Psoas muscle (tissue), 8 donors: Measurements from ENCODE around the gene OR6B1. TPM values are rescaled to one million over a fixed set of nuclear protein-coding genes. Genes with fewer than 3 reads are reported as not detected.

ENCODE experiments used
- ATAC-seq, 4 donors: fragments of 200-7000 bp; cut with Tn5 transposase; one replicate each; pipeline ENCODE4 v1.9.1; 2020; ENCODE audit warnings: moderate library complexity in 3 of 4, mild to moderate bottlenecking in 2 of 4
- DNase-seq, 2 donors: peaks; one replicate each; pipeline ENCODE4 v3.0.0-alpha.2; 2020
- H3K27ac ChIP-seq: fragments of 200-600 bp; one replicate; pipeline ENCODE4 v1.8.0; 2022
- H3K27me3 ChIP-seq, 3 donors: fragments of 200-600 bp in 1 of 3; one replicate each; pipeline versions ENCODE4 v1.6.1 to v1.8.0; 2013 to 2022; ENCODE audit warnings: low read length in 2 of 3, mild to moderate bottlenecking in 2 of 3, moderate library complexity in 1 of 3; ENCODE audit not compliant: insufficient read depth in 3 of 3
- H3K36me3 ChIP-seq, 2 donors: fragments of 200-600 bp in 1 of 2; one replicate each; pipeline versions ENCODE4 v1.6.1 to v1.8.0; 2013 to 2022; ENCODE audit warnings: low read depth in 1 of 2, mild to moderate bottlenecking in 1 of 2, moderate library complexity in 1 of 2; ENCODE audit not compliant: insufficient read depth in 1 of 2
- H3K4me1 ChIP-seq: fragments of 200-600 bp; one replicate; pipeline ENCODE4 v1.8.0; 2022
- H3K4me3 ChIP-seq: fragments of 200-600 bp; one replicate; pipeline ENCODE4 v1.8.0; 2022; ENCODE audit warnings: mild to moderate bottlenecking
- H3K9me3 ChIP-seq: fragments of 200-600 bp; one replicate; pipeline ENCODE4 v1.8.0; 2022
- CTCF ChIP-seq: fragments of 200-600 bp; IDR thresholded peaks from one replicate; pipeline ENCODE4 v1.8.0; 2022; ENCODE audit warnings: antibody characterized with exemption
- WGBS, 3 donors: extraction: QIAGEN DNeasy Blood & Tissue Kit; methylation state at CpG; one replicate each; pipeline versions ENCODE4 v1.1.6 to v1.1.7; 2013; 5-methylcytosine and 5-hydroxymethylcytosine counted together
- intact Hi-C, 2 donors: fragments of 100-400 bp; cut with DNase I; formaldehyde crosslinking; loops; one replicate each; pipeline versions ENCODE4 v1.11.0 to v1.14.2; 2022
- long read RNA-seq, 2 donors: library from polyadenylated mRNA; unstranded; transcript quantifications; one replicate each; pipeline ENCODE4 v2.0.0, GENCODE V29; 2021
- polyA plus RNA-seq, 3 donors: library from polyadenylated mRNA; stranded (reverse); fragments of 200-250 nt; gene quantifications; one replicate each; pipeline ENCODE4 v1.2.3, GENCODE V29; 2013
- total RNA-seq, 4 donors: library from RNA; stranded (reverse); fragmentation: NEBNext Ultra II Directional in 2 of 4; extraction: Animal tissue kit (Norgen Biotek cat#: 25700) in 2 of 4; gene quantifications; one replicate each; pipeline versions ENCODE4 v1.2.1 to v1.2.4, GENCODE V29; 2021 to 2023
- donor health status: healthy with polysubstance abuse.
- donor health status: DM: no; HTN: no; CAD: no; lungs with moderate emphysema.
- donor health status: Bipolar disorder and iron deficiency.
- donor health status: healthy.
- donor health status: DM: yes; HTN: yes; CAD: no.
- donor health status: DM: no; HTN: no; CAD: no.
- donor health status: DM: no; HTN: no; CAD: no.
- donor health status: DM: yes; HTN: yes; CAD: no.

The OR6B1 gene
- total RNA-seq = not detected
- polyA plus RNA-seq = not detected
- long read RNA-seq, donor 1 = 0 reads
- long read RNA-seq, donor 2 = 0 reads

GRCh38 chr7:144000020-144000419 lies at the start of gene OR6B1:
TSS of gene OR6B1 (plus strand) at chr7:144000320. CDS start at chr7:144003997, 3,677 bp downstream.
- no peak for ATAC-seq
- no peak within 1 kb of the TSS for H3K4me3 ChIP-seq
- no peaks in the 10 kb centered on the region for H3K27me3 ChIP-seq
- WGBS, 3 donors = 84 to 88% (median 86%) methylated on average over 4 of the region's 4 CpGs
- H3K27ac ChIP-seq = no peak within 1 kb of the TSS
- H3K36me3 ChIP-seq = no peaks in the 10 kb centered on the region
- intact Hi-C loops = no loop called here
- no peaks in the 10 kb centered on the region for H3K4me1 ChIP-seq
- no peak for TF ChIP-seq CTCF
- DNase-seq = no peak
- no peaks in the 10 kb centered on the region for H3K9me3 ChIP-seq

GRCh38 chr7:143953421-143953820 lies 46.7 kb upstream of the OR6B1 start:
- Histone ChIP-seq H3K27ac (no peak overlapping the region), H3K27me3 (peaks cover 0 to 5% (median 0%) of the 10 kb centered on the region in 3 donors), H3K4me3 (no peak overlapping the region), H3K36me3 (no peaks in the 10 kb centered on the region), H3K4me1 (no peaks in the 10 kb centered on the region), H3K9me3 (no peaks in the 10 kb centered on the region)
- DNase-seq (no peak), ATAC-seq (no peak)
- no peak for TF ChIP-seq CTCF
- 65 to 75% (median 73%) methylated on average over 3 of the region's 3 CpGs for WGBS, 3 donors
- intact Hi-C loops = no loop called here

GRCh38 chr7:143954135-143954534 lies 46.0 kb upstream of the OR6B1 start:
- Histone ChIP-seq H3K4me1 (no peaks in the 10 kb centered on the region), H3K9me3 (no peaks in the 10 kb centered on the region), H3K4me3 (no peak overlapping the region), H3K27me3 (peaks cover 0 to 5% (median 0%) of the 10 kb centered on the region in 3 donors), H3K27ac (no peak overlapping the region), H3K36me3 (no peaks in the 10 kb centered on the region)
- no peak for TF ChIP-seq CTCF
- no peak for ATAC-seq
- no peak for DNase-seq
- intact Hi-C loops = no loop called here
- WGBS, 3 donors = 80 to 84% (median 83%) methylated on average over 2 of the region's 2 CpGs

- intact Hi-C loops = no loop called here
- no peaks in the 10 kb centered on the region for H3K4me1 ChIP-seq
- H3K9me3 ChIP-seq = no peaks in the 10 kb centered on the region
- no peak for ATAC-seq
- H3K36me3 ChIP-seq = no peaks in the 10 kb centered on the region
- WGBS, 3 donors = 80 to 81% (median 81%) methylated on average over 3 of the region's 3 CpGs
- no peak for TF ChIP-seq CTCF
- H3K27ac ChIP-seq = no peak within 1 kb of the TSS
- H3K27me3 ChIP-seq = peaks cover 0 to 5% (median 0%) of the 10 kb centered on the region in 3 donors
- DNase-seq = no peak
- no peak within 1 kb of the TSS for H3K4me3 ChIP-seq
Observed at GRCh38 chr7:143954544-143954943, 45.6 kb upstream of the OR6B1 start, which contains the start of gene OR2F1. TSS of gene OR2F1 (plus strand) at chr7:143954844. CDS start at chr7:143959971, 5,127 bp downstream.

GRCh38 chr7:143958781-143959180 lies 41.3 kb upstream of the OR6B1 start:
- intact Hi-C loops = no loop called here

More at GRCh38 chr7:143958781-143959180, 41.3 kb upstream of the OR6B1 start:
- no peak for TF ChIP-seq CTCF
- 63 to 82% (median 69%) methylated on average over 3 of the region's 3 CpGs for WGBS, 3 donors
- ATAC-seq (no peak), DNase-seq (no peak)
- Histone ChIP-seq H3K36me3 (no peaks in the 10 kb centered on the region), H3K27me3 (peaks cover 0 to 5% (median 0%) of the 10 kb centered on the region in 3 donors), H3K27ac (no peak overlapping the region), H3K4me3 (no peak overlapping the region), H3K9me3 (no peaks in the 10 kb centered on the region), H3K4me1 (no peaks in the 10 kb centered on the region)
